Lung (tissue), 12 donors: Measurements from ENCODE around the gene ARL8A. TPM values are rescaled to one million over a fixed set of nuclear protein-coding genes. Genes with fewer than 3 reads are reported as not detected.

ENCODE experiments used
- ATAC-seq: fragments of 200-7000 bp; cut with Tn5 transposase; one replicate; pipeline ENCODE4 v1.9.1; 2020; ENCODE audit warnings: moderate number of reproducible peaks; ENCODE audit not compliant: insufficient read depth, low FRiP score
- DNase-seq, 3 donors: peaks; one replicate each; pipeline ENCODE4 v3.0.0-alpha.2; 2013 to 2017
- H3K27ac ChIP-seq, 2 donors: one replicate each; pipeline ENCODE4 v1.5.1; 2013; ENCODE audit warnings: mild to moderate bottlenecking in 2 of 2, moderate library complexity in 2 of 2, control low read depth in 1 of 2, inconsistent platforms in 1 of 2, low read depth in 1 of 2, low read length in 1 of 2
- H3K27me3 ChIP-seq, 3 donors: one replicate each; pipeline ENCODE4 v1.5.1; 2013; ENCODE audit warnings: low read length in 2 of 3; ENCODE audit not compliant: control insufficient read depth in 3 of 3, insufficient read depth in 3 of 3
- H3K36me3 ChIP-seq, 4 donors: one replicate each; pipeline ENCODE4 v1.5.1; 2013; ENCODE audit warnings: low read length in 4 of 4, mild to moderate bottlenecking in 1 of 4, moderate library complexity in 1 of 4; ENCODE audit not compliant: control insufficient read depth in 4 of 4, insufficient read depth in 4 of 4
- H3K4me1 ChIP-seq, 5 donors: one replicate each; pipeline ENCODE4 v1.5.1; 2013; ENCODE audit warnings: low read length in 5 of 5, mild to moderate bottlenecking in 2 of 5, moderate library complexity in 1 of 5; ENCODE audit not compliant: control insufficient read depth in 5 of 5, insufficient read depth in 5 of 5
- H3K4me3 ChIP-seq: one replicate; pipeline ENCODE4 v1.5.1; 2013; ENCODE audit warnings: mild to moderate bottlenecking, control low read depth, moderate library complexity
- H3K9ac ChIP-seq, 2 donors: one replicate each; pipeline ENCODE4 v1.5.1; 2013; ENCODE audit warnings: low read length in 2 of 2, control low read depth in 1 of 2; ENCODE audit not compliant: insufficient read depth in 1 of 2
- H3K9me3 ChIP-seq, 4 donors: one replicate each; pipeline ENCODE4 v1.5.1; 2013; ENCODE audit warnings: low read length in 3 of 4, mild to moderate bottlenecking in 1 of 4, moderate library complexity in 1 of 4; ENCODE audit not compliant: control insufficient read depth in 4 of 4, insufficient read depth in 3 of 4
- WGBS, 2 donors: extraction: QIAGEN DNeasy Blood & Tissue Kit; methylation state at CpG; one replicate each; pipeline ENCODE4 v1.1.7; 2013; 5-methylcytosine and 5-hydroxymethylcytosine counted together
- polyA plus RNA-seq, 2 donors: library from polyadenylated mRNA; stranded (reverse); fragments of 200-250 nt; gene quantifications; one replicate each; pipeline ENCODE4 v1.2.1, GENCODE V29; 2013
- total RNA-seq, 2 donors: library from RNA; depleted of rRNA in 1 of 2; stranded (reverse); fragments of >200 nt in 1 of 2; gene quantifications; one replicate each; pipeline ENCODE4 v1.2.1, GENCODE V29; 2014 to 2021
- TF ChIP-seq, protein P1 (sequence below): IDR thresholded peaks from 2 replicates; pipeline ENCODE4 v1.5.1; 2012; ENCODE audit warnings: mild to moderate bottlenecking; ENCODE audit errors: control extremely low read depth, extremely low read depth
- donor health status: control.
- donor health status: control.
- donor health status: Bipolar disorder and iron deficiency.
- donor health status: healthy.
- donor health status: DM: yes; HTN: yes; CAD: no.

The ARL8A gene
- total and polyA plus RNA-seq, 4 donors: 27.8 to 82.0 (median 48.8) TPM

DNA sequence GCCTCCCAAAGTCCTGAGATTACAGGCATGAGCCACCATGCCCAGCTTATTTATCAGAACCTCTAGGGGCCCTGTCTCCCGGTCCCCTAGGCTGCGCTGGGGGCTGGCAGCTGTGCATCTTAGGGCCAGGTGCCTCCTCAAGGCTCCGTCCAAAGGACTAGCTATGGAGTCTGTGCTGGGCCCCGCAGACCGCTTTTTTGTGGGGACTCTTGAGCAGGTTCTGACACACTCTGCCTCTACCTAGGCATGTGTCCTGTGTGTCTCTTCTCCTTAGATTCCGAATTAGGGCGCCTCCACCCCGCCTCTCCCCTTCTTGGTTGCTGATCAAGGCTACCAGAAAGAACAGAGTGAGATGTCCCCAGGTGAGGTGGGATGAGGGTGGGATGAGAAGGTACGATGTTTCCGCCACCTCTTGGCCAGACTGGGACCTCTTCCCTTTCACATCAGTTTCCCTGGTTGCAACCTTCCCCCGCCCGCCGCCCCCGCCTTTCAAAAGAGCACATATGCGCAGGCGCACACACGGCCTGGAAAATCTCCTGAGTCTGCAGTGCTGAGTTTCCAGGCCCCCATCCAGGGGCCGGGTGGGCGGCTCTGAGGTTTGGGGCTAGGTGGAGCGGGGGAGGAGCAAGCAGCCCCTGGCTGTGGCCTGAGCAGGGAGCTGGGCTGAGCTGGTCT is 20.9 kb upstream of the ARL8A start:
- ATAC-seq (no peak), DNase-seq (no peak)
- Histone ChIP-seq H3K9ac (no peak overlapping the region), H3K4me3 (no peak overlapping the region), H3K36me3 (no peaks in the 10 kb centered on the region), H3K27ac (no peak overlapping the region), H3K27me3 (no peaks in the 10 kb centered on the region), H3K4me1 (peaks cover 0 to 30% (median 3%) of the 10 kb centered on the region in 5 donors), H3K9me3 (no peaks in the 10 kb centered on the region)
- WGBS, 2 donors: 87 to 90% methylated on average over 20 of the region's 20 CpGs
- TF ChIP-seq, protein P1, sequence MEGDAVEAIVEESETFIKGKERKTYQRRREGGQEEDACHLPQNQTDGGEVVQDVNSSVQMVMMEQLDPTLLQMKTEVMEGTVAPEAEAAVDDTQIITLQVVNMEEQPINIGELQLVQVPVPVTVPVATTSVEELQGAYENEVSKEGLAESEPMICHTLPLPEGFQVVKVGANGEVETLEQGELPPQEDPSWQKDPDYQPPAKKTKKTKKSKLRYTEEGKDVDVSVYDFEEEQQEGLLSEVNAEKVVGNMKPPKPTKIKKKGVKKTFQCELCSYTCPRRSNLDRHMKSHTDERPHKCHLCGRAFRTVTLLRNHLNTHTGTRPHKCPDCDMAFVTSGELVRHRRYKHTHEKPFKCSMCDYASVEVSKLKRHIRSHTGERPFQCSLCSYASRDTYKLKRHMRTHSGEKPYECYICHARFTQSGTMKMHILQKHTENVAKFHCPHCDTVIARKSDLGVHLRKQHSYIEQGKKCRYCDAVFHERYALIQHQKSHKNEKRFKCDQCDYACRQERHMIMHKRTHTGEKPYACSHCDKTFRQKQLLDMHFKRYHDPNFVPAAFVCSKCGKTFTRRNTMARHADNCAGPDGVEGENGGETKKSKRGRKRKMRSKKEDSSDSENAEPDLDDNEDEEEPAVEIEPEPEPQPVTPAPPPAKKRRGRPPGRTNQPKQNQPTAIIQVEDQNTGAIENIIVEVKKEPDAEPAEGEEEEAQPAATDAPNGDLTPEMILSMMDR: no peak

DNA sequence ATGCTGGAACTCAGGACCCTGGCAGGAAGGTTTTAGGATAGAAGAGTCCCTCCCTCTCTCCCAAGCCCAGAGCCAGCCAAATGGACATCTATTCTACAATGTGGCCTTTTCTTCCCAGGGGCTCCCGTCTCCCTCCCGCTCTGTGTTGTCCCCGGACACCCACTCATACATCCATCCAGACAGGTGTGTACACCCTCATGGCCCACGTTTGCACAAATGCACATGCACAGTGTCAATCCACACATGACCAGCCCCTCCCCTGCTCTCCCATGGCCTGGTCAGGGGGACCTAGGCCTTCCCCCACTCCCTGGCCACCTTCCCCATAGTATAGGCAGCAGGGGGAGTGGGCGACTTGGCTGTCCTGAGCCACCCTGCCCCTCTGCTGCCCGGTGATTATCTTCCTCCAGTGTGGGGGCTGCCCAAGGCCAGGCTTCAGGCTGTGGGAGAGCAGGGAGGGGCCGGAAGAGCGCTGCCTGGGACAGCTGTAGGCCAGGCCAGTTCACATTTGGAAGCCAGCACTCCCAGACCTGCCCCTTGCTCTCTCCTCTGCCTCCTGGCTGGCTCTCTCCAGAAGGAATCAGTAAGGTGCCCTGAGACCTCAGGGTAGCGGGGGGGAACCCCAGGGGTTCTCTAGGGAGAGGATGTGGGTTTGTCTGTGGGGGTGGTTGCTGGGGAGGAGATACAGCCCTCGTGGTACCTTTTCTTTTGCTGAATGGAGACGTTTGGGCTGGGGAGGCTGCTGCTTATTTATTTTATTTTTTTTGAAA is 19.9 kb upstream of the ARL8A start:
- H3K27ac ChIP-seq: no peak overlapping the region
- TF ChIP-seq, protein P1: no peak
- no peaks in the 10 kb centered on the region for H3K36me3 ChIP-seq
- WGBS, 2 donors: 65 to 67% methylated on average over 11 of the region's 11 CpGs
- DNase-seq: no peak
- no peaks in the 10 kb centered on the region for H3K27me3 ChIP-seq
- no peak overlapping the region for H3K9ac ChIP-seq
- peaks cover 0 to 30% (median 10%) of the 10 kb centered on the region in 5 donors for H3K4me1 ChIP-seq
- H3K9me3 ChIP-seq: no peaks in the 10 kb centered on the region
- no peak overlapping the region for H3K4me3 ChIP-seq
- ATAC-seq: no peak

DNA sequence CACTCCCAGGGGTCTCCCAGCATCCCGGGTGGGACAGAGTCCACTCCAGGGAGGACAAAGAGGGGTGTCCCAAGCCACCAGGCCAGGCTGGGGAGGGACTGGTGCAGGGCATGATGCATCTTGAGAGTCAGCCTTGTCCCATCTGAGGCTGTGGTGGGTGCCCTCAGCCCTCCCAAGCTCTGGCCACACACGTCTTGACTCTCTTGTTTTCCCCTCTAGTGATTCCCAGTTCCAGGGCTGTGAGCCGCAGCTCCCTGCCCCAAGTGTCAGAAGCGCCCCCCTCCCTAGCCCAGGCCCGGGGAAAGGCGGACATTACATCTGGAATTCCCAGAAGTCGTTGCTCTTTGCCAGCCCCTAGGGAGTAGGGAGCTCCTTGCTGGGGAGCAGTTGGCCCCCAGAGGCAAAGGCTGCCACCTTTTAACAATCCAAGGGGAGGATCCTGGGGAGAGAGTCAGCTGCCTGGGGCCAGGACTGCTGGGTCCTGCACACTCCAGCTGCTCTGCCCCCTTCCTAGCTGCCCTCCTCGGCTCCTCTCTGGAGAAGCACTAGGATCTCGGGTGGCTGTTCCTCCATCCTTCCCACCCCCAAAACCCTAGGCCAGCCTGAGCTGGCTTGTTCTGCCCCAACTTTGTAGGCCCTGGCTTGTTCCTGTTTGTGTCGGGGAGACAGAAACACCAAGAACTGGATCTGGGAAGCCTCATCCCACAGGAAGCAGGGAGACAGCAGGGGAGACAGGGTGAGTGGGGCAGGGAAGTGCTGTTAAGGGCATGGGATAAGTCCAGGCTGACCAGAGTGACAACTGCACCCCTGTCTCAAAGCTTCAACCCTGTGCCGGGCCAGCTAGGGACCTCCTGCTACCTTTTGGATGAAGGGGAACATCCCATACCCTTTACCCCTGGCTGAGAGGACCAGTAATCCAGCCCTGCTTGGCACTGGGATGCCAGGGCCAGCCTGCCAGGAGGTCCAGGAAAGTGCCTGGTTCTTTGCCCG is 19.0 kb upstream of the ARL8A start:
- TF ChIP-seq, protein P1: no peak
- Histone ChIP-seq H3K27ac (no peak overlapping the region), H3K9ac (no peak overlapping the region), H3K9me3 (no peaks in the 10 kb centered on the region), H3K36me3 (no peaks in the 10 kb centered on the region), H3K4me3 (no peak overlapping the region), H3K4me1 (peaks cover 0 to 30% (median 10%) of the 10 kb centered on the region in 5 donors), H3K27me3 (no peaks in the 10 kb centered on the region)
- 70 to 74% methylated on average over 12 of the region's 12 CpGs for WGBS, 2 donors
- DNase-seq (peak in 1 of 3 donors; percentile 34), ATAC-seq (no peak)
